Mesothelial cell of epicardium (in vitro differentiated cells): ENCODE data around the gene SLC27A5. TPM values are rescaled to one million over a fixed set of nuclear protein-coding genes. Genes with fewer than 3 reads are reported as not detected.
"Not testable (repeated sequence)": the region's sequence is repeated elsewhere in the genome, so short reads cannot be mapped to it uniquely, and the experiment has no call there.

Experiments used
- DNase-seq, 2 experiments: peaks; one replicate each; pipeline ENCODE4 v3.0.0; 2021; ENCODE audit warnings: low spot score in 2 of 2; ENCODE audit not compliant: unreplicated experiment in 2 of 2
- H3K27ac Mint-ChIP-seq: 2 replicates; pipeline ENCODE4 v1.8.0; 2021; ENCODE audit warnings: mixed read lengths
- H3K27me3 Mint-ChIP-seq: 2 replicates; pipeline ENCODE4 v1.8.0; 2021; ENCODE audit warnings: low read depth, mixed read lengths
- H3K36me3 Mint-ChIP-seq: 2 replicates; pipeline ENCODE4 v1.8.0; 2021; ENCODE audit warnings: mixed read lengths
- H3K4me1 Mint-ChIP-seq: 2 replicates; pipeline ENCODE4 v1.8.0; 2021; ENCODE audit warnings: mixed read lengths
- H3K4me3 Mint-ChIP-seq: 2 replicates; pipeline ENCODE4 v1.8.0; 2021; ENCODE audit warnings: mild to moderate bottlenecking, moderate library complexity, mixed read lengths
- H3K9me3 Mint-ChIP-seq: 2 replicates; pipeline ENCODE4 v1.8.0; 2021; ENCODE audit warnings: mixed read lengths
- CTCF ChIP-seq: fragments of 200-600 bp; sonication (generic); IDR thresholded peaks from one replicate; pipeline ENCODE4 v1.5.0; 2021; ENCODE audit warnings: antibody characterized with exemption; ENCODE audit not compliant: unreplicated experiment
- total RNA-seq: library from RNA; stranded (reverse); gene quantifications from 3 replicates; pipeline ENCODE4 v1.2.1, GENCODE V29; 2021

Gene SLC27A5
- total RNA-seq, 1 donor from 2014 or later: 14.2 TPM

- Mint-ChIP-seq H3K27me3 (no peaks in the 10 kb centered on the region), H3K4me1 (no peaks in the 10 kb centered on the region), H3K36me3 (no peaks in the 10 kb centered on the region), H3K27ac (no peak overlapping the region), H3K9me3 (no peaks in the 10 kb centered on the region), H3K4me3 (no peak overlapping the region)
- DNase-seq: no peak
- TF ChIP-seq CTCF: no peak
Measured at GRCh38 chr19:58491393-58491792, 20.4 kb downstream of the SLC27A5 start.

- DNase-seq, H3K4me3 Mint-ChIP-seq, H3K9me3 Mint-ChIP-seq, H3K27ac Mint-ChIP-seq, H3K36me3 Mint-ChIP-seq, H3K4me1 Mint-ChIP-seq, H3K27me3 Mint-ChIP-seq: not testable (repeated sequence)
- TF ChIP-seq CTCF: peak; percentile 30
Measured at GRCh38 chr19:58484349-58484748, 27.4 kb downstream of the SLC27A5 start.

GRCh38 chr19:58483776-58484175 is 28.0 kb downstream of the SLC27A5 start:
- H3K9me3 Mint-ChIP-seq: no peaks in the 10 kb centered on the region
- TF ChIP-seq CTCF: no peak
- no peaks in the 10 kb centered on the region for H3K4me1 Mint-ChIP-seq
- H3K36me3 Mint-ChIP-seq: peaks cover 8% of the 10 kb centered on the region
- no peaks in the 10 kb centered on the region for H3K27me3 Mint-ChIP-seq
- no peak overlapping the region for H3K27ac Mint-ChIP-seq
- H3K4me3 Mint-ChIP-seq: no peak overlapping the region
- no peak for DNase-seq

GRCh38 chr19:58482372-58482771 is 29.4 kb downstream of the SLC27A5 start:
- H3K27me3 Mint-ChIP-seq: no peaks in the 10 kb centered on the region
- H3K9me3 Mint-ChIP-seq: no peaks in the 10 kb centered on the region
- DNase-seq: no peak
- H3K36me3 Mint-ChIP-seq: peaks cover 8% of the 10 kb centered on the region
- TF ChIP-seq CTCF: no peak
- no peak overlapping the region for H3K27ac Mint-ChIP-seq
- no peak overlapping the region for H3K4me3 Mint-ChIP-seq
- H3K4me1 Mint-ChIP-seq: no peaks in the 10 kb centered on the region

GRCh38 chr19:58480831-58481230 is 31.0 kb downstream of the SLC27A5 start:
- Mint-ChIP-seq H3K4me3 (no peak overlapping the region), H3K36me3 (peaks cover 8% of the 10 kb centered on the region), H3K4me1 (peaks cover 8% of the 10 kb centered on the region), H3K27ac (no peak overlapping the region), H3K9me3 (no peaks in the 10 kb centered on the region), H3K27me3 (no peaks in the 10 kb centered on the region)
- no peak for TF ChIP-seq CTCF
- DNase-seq: no peak

GRCh38 chr19:58480481-58480830 is 31.3 kb downstream of the SLC27A5 start:
- Mint-ChIP-seq H3K36me3 (peaks cover 8% of the 10 kb centered on the region), H3K4me3 (no peak overlapping the region), H3K27ac (no peak overlapping the region), H3K4me1 (peaks cover 8% of the 10 kb centered on the region), H3K9me3 (no peaks in the 10 kb centered on the region), H3K27me3 (no peaks in the 10 kb centered on the region)
- no peak for DNase-seq
- no peak for TF ChIP-seq CTCF
